Esophagus (tissue), 2 donors: ENCODE measurements around the gene TDRD12. TPM values are rescaled to one million over a fixed set of nuclear protein-coding genes. Genes with fewer than 3 reads are reported as not detected.
"Not testable (repeated sequence)": the region's sequence is repeated elsewhere in the genome, so short reads cannot be mapped to it uniquely, and the experiment has no call there.

Source experiments
- H3K27ac ChIP-seq, 2 donors: one replicate each; pipeline ENCODE4 v1.5.1; 2013; ENCODE audit warnings: low read depth in 2 of 2, mild to moderate bottlenecking in 2 of 2, inconsistent platforms in 1 of 2, low read length in 1 of 2, moderate library complexity in 1 of 2
- H3K27me3 ChIP-seq, 2 donors: one replicate each; pipeline ENCODE4 v1.6.1; 2013; ENCODE audit warnings: low read length in 2 of 2, control low read depth in 1 of 2, mild to moderate bottlenecking in 1 of 2; ENCODE audit not compliant: insufficient read depth in 2 of 2, control insufficient read depth in 1 of 2
- H3K36me3 ChIP-seq, 2 donors: one replicate each; pipeline ENCODE4 v1.6.1; 2013; ENCODE audit warnings: low read length in 1 of 2; ENCODE audit not compliant: control insufficient read depth in 2 of 2, insufficient read depth in 2 of 2
- H3K4me1 ChIP-seq, 2 donors: one replicate each; pipeline ENCODE4 v1.6.1; 2013; ENCODE audit warnings: low read length in 1 of 2; ENCODE audit not compliant: control insufficient read depth in 2 of 2, insufficient read depth in 2 of 2
- H3K4me3 ChIP-seq, 2 donors: one replicate each; pipeline ENCODE4 v1.5.1; 2013; ENCODE audit warnings: low read length in 2 of 2, mild to moderate bottlenecking in 2 of 2, low read depth in 1 of 2, moderate library complexity in 1 of 2
- H3K9me3 ChIP-seq, 2 donors: one replicate each; pipeline ENCODE4 v1.6.1; 2013; ENCODE audit warnings: mild to moderate bottlenecking in 2 of 2, low read depth in 1 of 2, low read length in 1 of 2, moderate library complexity in 1 of 2; ENCODE audit not compliant: control insufficient read depth in 2 of 2, insufficient read depth in 1 of 2
- WGBS, 2 donors: extraction: QIAGEN DNeasy Blood & Tissue Kit; methylation state at CpG; one replicate each; pipeline ENCODE4 v1.1.7; 2013; 5-methylcytosine and 5-hydroxymethylcytosine counted together
- polyA plus RNA-seq, 2 donors: library from polyadenylated mRNA; stranded (reverse); fragments of 200-250 nt; gene quantifications; one replicate each; pipeline ENCODE4 v1.2.3, GENCODE V29; 2013
- donor health status: healthy with polysubstance abuse.
- donor health status: Bipolar disorder and iron deficiency.

The TDRD12 gene
- polyA plus RNA-seq, 2 donors = 0.04 to 0.06 TPM

- not testable (repeated sequence) for H3K9me3 ChIP-seq, H3K4me3 ChIP-seq, H3K27ac ChIP-seq, H3K27me3 ChIP-seq, H3K4me1 ChIP-seq, H3K36me3 ChIP-seq
- 86 to 90% methylated on average over 5 of the region's 5 CpGs for WGBS, 2 donors
Measured at GRCh38 chr19:32765365-32765764, 45.8 kb downstream of the TDRD12 start.

GRCh38 chr19:32767951-32768679 lies 48.5 kb downstream of the TDRD12 start:
- H3K36me3 ChIP-seq = no peaks in the 10 kb centered on the region
- 64 to 72% methylated on average over 6 of the region's 6 CpGs for WGBS, 2 donors
- no peaks in the 10 kb centered on the region for H3K4me1 ChIP-seq
- no peak overlapping the region for H3K4me3 ChIP-seq
- no peak overlapping the region for H3K27ac ChIP-seq
- H3K9me3 ChIP-seq = no peaks in the 10 kb centered on the region
- peaks cover 0 to 2% of the 10 kb centered on the region in 2 donors for H3K27me3 ChIP-seq

GRCh38 chr19:32771596-32771995 lies 52.0 kb downstream of the TDRD12 start:
- Histone ChIP-seq H3K27ac (no peak overlapping the region), H3K9me3 (no peaks in the 10 kb centered on the region), H3K4me1 (peaks cover 2 to 5% of the 10 kb centered on the region in 2 donors), H3K4me3 (no peak overlapping the region), H3K36me3 (no peaks in the 10 kb centered on the region), H3K27me3 (peaks cover 0 to 2% of the 10 kb centered on the region in 2 donors)
- WGBS, 2 donors = 83 to 90% methylated on average over 5 of the region's 5 CpGs

- H3K36me3 ChIP-seq = no peaks in the 10 kb centered on the region
- WGBS, 2 donors = 70 to 79% methylated on average over 4 of the region's 4 CpGs
- peaks cover 0 to 2% of the 10 kb centered on the region in 2 donors for H3K27me3 ChIP-seq
- no peak overlapping the region for H3K27ac ChIP-seq
- no peaks in the 10 kb centered on the region for H3K9me3 ChIP-seq
- no peak overlapping the region for H3K4me3 ChIP-seq
- H3K4me1 ChIP-seq = peaks cover 2 to 5% of the 10 kb centered on the region in 2 donors
Measured at GRCh38 chr19:32773126-32773525, 53.6 kb downstream of the TDRD12 start.

GRCh38 chr19:32779082-32779481 lies 59.5 kb downstream of the TDRD12 start:
- H3K27me3 ChIP-seq = no peaks in the 10 kb centered on the region
- H3K4me3 ChIP-seq = no peak overlapping the region
- peaks cover 0 to 2% of the 10 kb centered on the region in 2 donors for H3K9me3 ChIP-seq
- no peaks in the 10 kb centered on the region for H3K36me3 ChIP-seq
- no peak overlapping the region for H3K27ac ChIP-seq
- WGBS, 2 donors = 77 to 80% methylated on average over 7 of the region's 7 CpGs
- peaks cover 2 to 7% of the 10 kb centered on the region in 2 donors for H3K4me1 ChIP-seq

- Histone ChIP-seq H3K36me3 (no peaks in the 10 kb centered on the region), H3K4me1 (peaks cover 0 to 3% of the 10 kb centered on the region in 2 donors), H3K27ac (no peak overlapping the region), H3K9me3 (peaks cover 0 to 2% of the 10 kb centered on the region in 2 donors), H3K4me3 (no peak overlapping the region), H3K27me3 (no peaks in the 10 kb centered on the region)
- 90 to 92% methylated on average over 2 of the region's 2 CpGs for WGBS, 2 donors
Measured at GRCh38 chr19:32781280-32781679, 61.7 kb downstream of the TDRD12 start.

- WGBS, 2 donors = 97 to 100% methylated on average over 1 of the region's 1 CpG
- not testable (repeated sequence) for H3K27ac ChIP-seq, H3K4me1 ChIP-seq, H3K9me3 ChIP-seq, H3K36me3 ChIP-seq, H3K27me3 ChIP-seq, H3K4me3 ChIP-seq
Measured at GRCh38 chr19:32782089-32782488, 62.5 kb downstream of the TDRD12 start.

- H3K4me3 ChIP-seq, H3K27me3 ChIP-seq, H3K9me3 ChIP-seq, H3K36me3 ChIP-seq, H3K4me1 ChIP-seq, H3K27ac ChIP-seq: not testable (repeated sequence)
- WGBS, 2 donors = 65 to 66% methylated on average over 12 of the region's 12 CpGs
Measured at GRCh38 chr19:32787161-32787813, 67.7 kb downstream of the TDRD12 start.

GRCh38 chr19:32787895-32788294 lies 68.3 kb downstream of the TDRD12 start:
- H3K36me3 ChIP-seq, H3K4me3 ChIP-seq, H3K4me1 ChIP-seq, H3K27ac ChIP-seq, H3K27me3 ChIP-seq, H3K9me3 ChIP-seq: not testable (repeated sequence)
- WGBS, 2 donors = 92 to 96% methylated on average over 5 of the region's 5 CpGs

- no peaks in the 10 kb centered on the region for H3K4me1 ChIP-seq
- H3K27ac ChIP-seq = no peak overlapping the region
- no peak overlapping the region for H3K4me3 ChIP-seq
- H3K36me3 ChIP-seq = no peaks in the 10 kb centered on the region
- no peaks in the 10 kb centered on the region for H3K9me3 ChIP-seq
- WGBS, 2 donors = 96% methylated on average over 10 of the region's 10 CpGs
- no peaks in the 10 kb centered on the region for H3K27me3 ChIP-seq
Measured at GRCh38 chr19:32789429-32789828, 69.9 kb downstream of the TDRD12 start.
